ENCODE measurements around the gene OR10AD1.
"Not testable (repeated sequence)": the region's sequence is repeated elsewhere in the genome, so short reads cannot be mapped to it uniquely, and the experiment has no call there.

Gene OR10AD1

GRCh38 chr12:48160046-48160445, 43.0 kb downstream of the OR10AD1 start:
- no peak for TF ChIP-seq CTCF (IDR thresholded peaks at IDR 0.05; ENCODE audit: borderline replicate concordance, insufficient read depth, low read depth, low read length)
- no peak overlapping the region for H3K4me3 ChIP-seq (ENCODE audit: low read depth, low read length)

GRCh38 chr12:48157889-48158370, 45.2 kb downstream of the OR10AD1 start:
- TF ChIP-seq CTCF (IDR thresholded peaks at IDR 0.05; ENCODE audit: borderline replicate concordance, insufficient read depth, low read depth, low read length): no peak
- H3K4me3 ChIP-seq (ENCODE audit: low read depth, low read length): peak overlapping the region; percentile 40

GRCh38 chr12:48157018-48157888, 45.8 kb downstream of the OR10AD1 start, which contains the start of gene ASB8:
Gene ASB8, minus strand, starts transcription at chr12:48157515. Its CDS starts 4,019 bp downstream, at chr12:48153496.
- TF ChIP-seq CTCF (IDR thresholded peaks at IDR 0.05; ENCODE audit: borderline replicate concordance, insufficient read depth, low read depth, low read length): peak; percentile 51; the same call in 1 of the 2 replicates
- peak within 1 kb of the TSS; percentile 81 for H3K4me3 ChIP-seq (ENCODE audit: low read depth, low read length)

- H3K4me3 ChIP-seq (ENCODE audit: low read depth, low read length): peak overlapping the region; percentile 81
- no peak for TF ChIP-seq CTCF (IDR thresholded peaks at IDR 0.05; ENCODE audit: borderline replicate concordance, insufficient read depth, low read depth, low read length)
Observed at GRCh38 chr12:48156652-48157017, 46.5 kb downstream of the OR10AD1 start.

GRCh38 chr12:48155786-48156185, 47.3 kb downstream of the OR10AD1 start:
- not testable (repeated sequence) for H3K4me3 ChIP-seq (ENCODE audit: low read depth, low read length)

Measured in GM12875 (cell line).